ENCODE measurements around the gene PRSS38.

The PRSS38 gene

DNA sequence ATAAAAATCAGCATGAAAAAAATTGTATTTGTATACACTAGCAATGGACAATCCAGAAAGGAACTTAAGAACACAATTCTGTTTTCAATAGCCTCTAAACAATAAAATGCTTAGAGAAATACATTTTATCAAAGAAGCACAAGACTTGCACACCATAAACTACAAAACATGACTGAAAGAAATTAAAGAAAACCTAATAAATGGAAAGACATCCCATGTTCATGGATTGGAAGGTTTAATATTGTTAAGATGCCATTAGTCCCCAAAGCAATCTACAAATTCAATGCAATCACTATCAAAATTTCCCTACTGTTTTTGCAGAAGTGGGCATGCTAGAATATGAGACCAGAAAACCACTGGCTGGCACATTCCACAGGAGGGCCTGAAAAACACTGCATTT is 49.4 kb downstream of the PRSS38 start:
- Histone ChIP-seq H3K4me3 (ENCODE audit: low read length in 2 of 2) (no peak overlapping the region), H3K4me2 (ENCODE audit: insufficient read depth, low read length, poor library complexity, severe bottlenecking) (no peak overlapping the region), H2BK120ac (ENCODE audit: low read depth, low read length) (no peak overlapping the region), H3K36me3 (replicated peaks in 1 of 2; ENCODE audit: control insufficient read depth in 2 of 2, insufficient read depth in 2 of 2, low read length in 2 of 2) (no peaks in the 10 kb centered on the region), H3K4ac (ENCODE audit: low read length) (no peak overlapping the region), H3K18ac (ENCODE audit: low read length) (no peak overlapping the region), H3K23ac (ENCODE audit: low read depth, low read length, poor library complexity) (no peak overlapping the region), H2AFZ (ENCODE audit: low read length) (no peak overlapping the region), H2BK5ac (ENCODE audit: low read length) (no peak overlapping the region), H4K91ac (ENCODE audit: low read depth, low read length, poor library complexity) (no peak overlapping the region), H3K14ac (ENCODE audit: low read length) (no peak overlapping the region), H3K4me1 (ENCODE audit: control insufficient read depth in 2 of 2, insufficient read depth in 1 of 2, low read depth in 1 of 2, low read length in 2 of 2) (no peaks in the 10 kb centered on the region), H2BK12ac (ENCODE audit: low read length) (no peak overlapping the region), H3K9ac (ENCODE audit: low read depth, low read length, poor library complexity) (no peak overlapping the region), H3K27ac (replicated peaks; ENCODE audit: low read length) (no peak overlapping the region), H3K9me3 (replicated peaks in 1 of 2; ENCODE audit: control insufficient read depth in 2 of 2, insufficient read depth in 1 of 2, low read depth in 1 of 2, low read length in 2 of 2) (peaks cover 0 to 4% of the 10 kb centered on the region in 2 donors), H3K79me1 (ENCODE audit: low read depth, low read length) (no peaks in the 10 kb centered on the region), H2AK5ac (ENCODE audit: low read depth, low read length) (no peak overlapping the region), H2BK15ac (ENCODE audit: low read length) (no peak overlapping the region), H3K27me3 (ENCODE audit: control insufficient read depth in 3 of 3, insufficient read depth in 3 of 3, low read depth in 1 of 3, low read length in 3 of 3) (no peaks in the 10 kb centered on the region), H4K8ac (ENCODE audit: low read depth, low read length) (no peak overlapping the region)
- no peak for DNase-seq (ENCODE audit: low spot score)

DNA sequence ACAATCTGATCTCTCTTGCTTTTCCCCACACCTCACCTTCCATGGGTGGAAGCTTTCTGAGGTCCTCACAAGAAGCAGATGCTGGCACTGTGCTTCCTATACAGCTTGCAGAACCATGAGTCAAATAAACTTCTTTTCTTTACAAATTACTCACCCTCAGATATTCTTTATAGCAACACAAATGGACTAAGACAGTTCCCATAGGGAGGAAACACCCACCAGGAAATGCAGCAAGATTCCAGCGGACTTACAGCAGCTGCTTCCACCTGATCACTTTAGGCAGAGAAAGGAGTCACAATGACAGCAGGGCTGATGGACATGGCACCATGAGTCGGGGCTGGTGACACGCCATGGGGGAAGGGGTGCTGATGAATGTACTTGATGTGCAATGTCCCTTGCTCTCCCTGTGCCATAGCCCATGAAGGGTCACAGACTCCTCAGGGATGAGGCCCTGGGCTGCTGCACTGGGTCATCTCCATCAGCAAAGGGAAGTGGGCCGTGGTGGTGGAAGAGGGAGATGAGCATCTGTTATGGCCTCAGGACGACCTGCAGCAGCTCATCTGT is 53.9 kb downstream of the PRSS38 start:
- Histone ChIP-seq H2BK15ac (ENCODE audit: low read length) (no peak overlapping the region), H3K14ac (ENCODE audit: low read length) (no peak overlapping the region), H2BK12ac (ENCODE audit: low read length) (no peak overlapping the region), H3K18ac (ENCODE audit: low read length) (no peak overlapping the region), H3K36me3 (replicated peaks in 1 of 2; ENCODE audit: control insufficient read depth in 2 of 2, insufficient read depth in 2 of 2, low read length in 2 of 2) (no peaks in the 10 kb centered on the region), H4K91ac (ENCODE audit: low read depth, low read length, poor library complexity) (no peak overlapping the region), H3K79me1 (ENCODE audit: low read depth, low read length) (no peaks in the 10 kb centered on the region), H2BK5ac (ENCODE audit: low read length) (no peak overlapping the region), H3K9ac (ENCODE audit: low read depth, low read length, poor library complexity) (no peak overlapping the region), H2BK120ac (ENCODE audit: low read depth, low read length) (no peak overlapping the region), H3K4me3 (ENCODE audit: low read length in 2 of 2) (no peak overlapping the region), H3K4me2 (ENCODE audit: insufficient read depth, low read length, poor library complexity, severe bottlenecking) (no peak overlapping the region), H2AFZ (ENCODE audit: low read length) (no peak overlapping the region), H3K27me3 (ENCODE audit: control insufficient read depth in 3 of 3, insufficient read depth in 3 of 3, low read depth in 1 of 3, low read length in 3 of 3) (no peaks in the 10 kb centered on the region), H3K4ac (ENCODE audit: low read length) (no peak overlapping the region), H3K4me1 (ENCODE audit: control insufficient read depth in 2 of 2, insufficient read depth in 1 of 2, low read depth in 1 of 2, low read length in 2 of 2) (no peaks in the 10 kb centered on the region), H2AK5ac (ENCODE audit: low read depth, low read length) (no peak overlapping the region), H3K27ac (replicated peaks; ENCODE audit: low read length) (no peak overlapping the region), H3K23ac (ENCODE audit: low read depth, low read length, poor library complexity) (no peak overlapping the region), H4K8ac (ENCODE audit: low read depth, low read length) (no peak overlapping the region), H3K9me3 (replicated peaks in 1 of 2; ENCODE audit: control insufficient read depth in 2 of 2, insufficient read depth in 1 of 2, low read depth in 1 of 2, low read length in 2 of 2) (peaks cover 0 to 5% of the 10 kb centered on the region in 2 donors)
- no CpG with 5 or more reads among the region's 5 CpGs for WGBS, 2 donors (ENCODE audit: extremely low coverage in 2 of 2, insufficient read length in 2 of 2, insufficient replicate concordance in 1 of 2)
- DNase-seq (ENCODE audit: low spot score): no peak

DNA sequence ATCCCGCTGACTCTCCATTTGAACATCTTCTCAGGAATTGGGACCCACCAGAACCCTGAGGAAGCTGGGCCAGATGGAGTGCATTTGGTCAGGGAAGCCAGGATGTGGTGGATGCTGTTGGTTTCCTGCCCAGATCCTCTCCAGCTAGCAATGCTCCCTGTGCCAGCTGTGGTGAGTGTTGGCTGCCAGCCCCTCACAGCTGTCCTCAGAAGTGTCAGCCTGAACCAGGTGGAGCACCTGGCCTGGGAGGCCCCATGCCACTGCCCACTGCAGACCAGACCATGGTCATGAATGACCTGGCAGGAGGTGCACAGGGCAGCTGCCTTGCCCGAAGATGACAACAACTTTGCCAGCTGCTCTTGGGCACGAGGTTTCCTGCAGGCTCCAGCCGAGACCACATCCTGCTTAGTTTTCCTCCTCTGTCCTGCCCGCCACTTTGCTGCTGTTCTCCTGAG is 54.4 kb downstream of the PRSS38 start:
- Histone ChIP-seq H2BK12ac (ENCODE audit: low read length) (no peak overlapping the region), H3K9ac (ENCODE audit: low read depth, low read length, poor library complexity) (no peak overlapping the region), H3K18ac (ENCODE audit: low read length) (no peak overlapping the region), H3K4ac (ENCODE audit: low read length) (no peak overlapping the region), H2BK5ac (ENCODE audit: low read length) (no peak overlapping the region), H2BK15ac (ENCODE audit: low read length) (no peak overlapping the region), H3K4me2 (ENCODE audit: insufficient read depth, low read length, poor library complexity, severe bottlenecking) (no peak overlapping the region), H3K9me3 (replicated peaks in 1 of 2; ENCODE audit: control insufficient read depth in 2 of 2, insufficient read depth in 1 of 2, low read depth in 1 of 2, low read length in 2 of 2) (peaks cover 0 to 5% of the 10 kb centered on the region in 2 donors), H3K36me3 (replicated peaks in 1 of 2; ENCODE audit: control insufficient read depth in 2 of 2, insufficient read depth in 2 of 2, low read length in 2 of 2) (no peaks in the 10 kb centered on the region), H3K23ac (ENCODE audit: low read depth, low read length, poor library complexity) (no peak overlapping the region), H3K4me1 (ENCODE audit: control insufficient read depth in 2 of 2, insufficient read depth in 1 of 2, low read depth in 1 of 2, low read length in 2 of 2) (no peaks in the 10 kb centered on the region), H3K4me3 (ENCODE audit: low read length in 2 of 2) (no peak overlapping the region), H3K27me3 (ENCODE audit: control insufficient read depth in 3 of 3, insufficient read depth in 3 of 3, low read depth in 1 of 3, low read length in 3 of 3) (no peaks in the 10 kb centered on the region), H3K79me1 (ENCODE audit: low read depth, low read length) (no peaks in the 10 kb centered on the region), H2BK120ac (ENCODE audit: low read depth, low read length) (no peak overlapping the region), H2AK5ac (ENCODE audit: low read depth, low read length) (no peak overlapping the region), H3K27ac (replicated peaks; ENCODE audit: low read length) (no peak overlapping the region), H4K91ac (ENCODE audit: low read depth, low read length, poor library complexity) (no peak overlapping the region), H3K14ac (ENCODE audit: low read length) (no peak overlapping the region), H4K8ac (ENCODE audit: low read depth, low read length) (no peak overlapping the region), H2AFZ (ENCODE audit: low read length) (no peak overlapping the region)
- DNase-seq (ENCODE audit: low spot score): no peak
- WGBS, 2 donors (ENCODE audit: extremely low coverage in 2 of 2, insufficient read length in 2 of 2, insufficient replicate concordance in 1 of 2): no CpG with 5 or more reads among the region's 5 CpGs

DNA sequence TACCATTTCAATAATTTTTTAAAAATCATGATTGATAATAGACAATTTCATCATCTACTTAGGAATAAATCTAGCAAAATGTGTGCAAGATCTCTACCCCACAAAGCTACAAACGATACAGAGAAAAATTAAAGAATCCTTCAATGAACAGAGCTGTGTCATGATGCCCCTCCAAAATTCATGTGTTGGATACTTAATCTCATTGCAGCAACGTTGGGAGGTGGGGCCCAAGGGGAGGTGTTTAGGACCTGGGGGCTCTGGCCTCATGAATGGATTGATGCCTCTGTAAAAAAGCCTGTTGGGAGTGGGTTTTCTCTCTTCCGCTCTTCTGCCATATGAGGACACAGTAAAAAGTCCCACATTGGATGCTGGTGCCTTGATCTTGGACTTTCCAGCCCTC is 54.9 kb downstream of the PRSS38 start:
- H2BK120ac ChIP-seq (ENCODE audit: low read depth, low read length): no peak overlapping the region
- H3K27me3 ChIP-seq (ENCODE audit: control insufficient read depth in 3 of 3, insufficient read depth in 3 of 3, low read depth in 1 of 3, low read length in 3 of 3): no peaks in the 10 kb centered on the region
- H2BK5ac ChIP-seq (ENCODE audit: low read length): no peak overlapping the region
- H3K14ac ChIP-seq (ENCODE audit: low read length): no peak overlapping the region
- peaks cover 0 to 3% of the 10 kb centered on the region in 2 donors for H3K9me3 ChIP-seq (replicated peaks in 1 of 2; ENCODE audit: control insufficient read depth in 2 of 2, insufficient read depth in 1 of 2, low read depth in 1 of 2, low read length in 2 of 2)
- no peaks in the 10 kb centered on the region for H3K36me3 ChIP-seq (replicated peaks in 1 of 2; ENCODE audit: control insufficient read depth in 2 of 2, insufficient read depth in 2 of 2, low read length in 2 of 2)
- H3K4ac ChIP-seq (ENCODE audit: low read length): no peak overlapping the region
- DNase-seq (ENCODE audit: low spot score): no peak
- H3K4me1 ChIP-seq (ENCODE audit: control insufficient read depth in 2 of 2, insufficient read depth in 1 of 2, low read depth in 1 of 2, low read length in 2 of 2): no peaks in the 10 kb centered on the region
- H4K91ac ChIP-seq (ENCODE audit: low read depth, low read length, poor library complexity): no peak overlapping the region
- H2BK12ac ChIP-seq (ENCODE audit: low read length): no peak overlapping the region
- no peak overlapping the region for H3K23ac ChIP-seq (ENCODE audit: low read depth, low read length, poor library complexity)
- no peak overlapping the region for H2AK5ac ChIP-seq (ENCODE audit: low read depth, low read length)
- H2AFZ ChIP-seq (ENCODE audit: low read length): no peak overlapping the region
- H2BK15ac ChIP-seq (ENCODE audit: low read length): no peak overlapping the region
- no peak overlapping the region for H3K4me3 ChIP-seq (ENCODE audit: low read length in 2 of 2)
- no CpG with 5 or more reads among the region's 3 CpGs for WGBS, 2 donors (ENCODE audit: extremely low coverage in 2 of 2, insufficient read length in 2 of 2, insufficient replicate concordance in 1 of 2)
- H3K9ac ChIP-seq (ENCODE audit: low read depth, low read length, poor library complexity): no peak overlapping the region
- H3K18ac ChIP-seq (ENCODE audit: low read length): no peak overlapping the region
- no peaks in the 10 kb centered on the region for H3K79me1 ChIP-seq (ENCODE audit: low read depth, low read length)
- H3K4me2 ChIP-seq (ENCODE audit: insufficient read depth, low read length, poor library complexity, severe bottlenecking): no peak overlapping the region
- H4K8ac ChIP-seq (ENCODE audit: low read depth, low read length): no peak overlapping the region
- H3K27ac ChIP-seq (replicated peaks; ENCODE audit: low read length): no peak overlapping the region

All from neuronal stem cell (in vitro differentiated cells).